Type B pancreatic cell (in vitro differentiated cells): Measurements from ENCODE around the gene TNRC6A. TPM values are rescaled to one million over a fixed set of nuclear protein-coding genes. Genes with fewer than 3 reads are reported as not detected.

ENCODE experiments used
- DNase-seq: peaks from one replicate; pipeline ENCODE4 v3.0.0; 2021; ENCODE audit warnings: mixed read lengths; ENCODE audit not compliant: unreplicated experiment; ENCODE audit errors: extremely low spot score
- H3K27ac Mint-ChIP-seq: 2 replicates; pipeline ENCODE4 v1.8.0; 2021; ENCODE audit warnings: mild to moderate bottlenecking, mixed read lengths
- H3K27me3 Mint-ChIP-seq: 2 replicates; pipeline ENCODE4 v1.8.0; 2021; ENCODE audit warnings: mixed read lengths
- H3K36me3 Mint-ChIP-seq: 2 replicates; pipeline ENCODE4 v1.8.0; 2021; ENCODE audit warnings: mixed read lengths
- H3K4me1 Mint-ChIP-seq: one replicate; pipeline ENCODE4 v1.8.0; 2021; ENCODE audit warnings: mixed read lengths; ENCODE audit not compliant: unreplicated experiment
- H3K4me3 Mint-ChIP-seq: 2 replicates; pipeline ENCODE4 v1.8.0; 2021; ENCODE audit warnings: mild to moderate bottlenecking, mixed read lengths
- H3K9me3 Mint-ChIP-seq: 2 replicates; pipeline ENCODE4 v1.8.0; 2021; ENCODE audit warnings: mixed read lengths
- CTCF ChIP-seq: fragments of 200-600 bp; sonication (generic); conservative IDR thresholded peaks from 2 replicates; pipeline ENCODE4 v1.5.0; 2021; ENCODE audit warnings: antibody characterized with exemption, mild to moderate bottlenecking
- total RNA-seq: library from RNA; stranded (reverse); gene quantifications from 2 replicates; pipeline ENCODE4 v1.2.1, GENCODE V29; 2021; ENCODE audit warnings: low replicate concordance

TNRC6A gene
- total RNA-seq, 1 donor from 2014 or later, result 65.9 TPM

- no peaks in the 10 kb centered on the region for H3K36me3 Mint-ChIP-seq
- peaks cover 23% of the 10 kb centered on the region for H3K4me1 Mint-ChIP-seq
- H3K4me3 Mint-ChIP-seq, result no peak overlapping the region
- no peak overlapping the region for H3K27ac Mint-ChIP-seq
- no peaks in the 10 kb centered on the region for H3K27me3 Mint-ChIP-seq
- no peaks in the 10 kb centered on the region for H3K9me3 Mint-ChIP-seq
- DNase-seq, result no peak
- no peak for TF ChIP-seq CTCF
Measured at GRCh38 chr16:24686678-24687077, 42.8 kb upstream of the TNRC6A start.

- H3K4me3 Mint-ChIP-seq, result no peak overlapping the region
- no peaks in the 10 kb centered on the region for H3K36me3 Mint-ChIP-seq
- no peaks in the 10 kb centered on the region for H3K9me3 Mint-ChIP-seq
- no peak overlapping the region for H3K27ac Mint-ChIP-seq
- no peaks in the 10 kb centered on the region for H3K27me3 Mint-ChIP-seq
- H3K4me1 Mint-ChIP-seq, result peaks cover 19% of the 10 kb centered on the region
- TF ChIP-seq CTCF, result no peak
- no peak for DNase-seq
Measured at GRCh38 chr16:24688359-24688758, 41.1 kb upstream of the TNRC6A start.

GRCh38 chr16:24689128-24689527 is 40.3 kb upstream of the TNRC6A start:
- H3K27ac Mint-ChIP-seq, result no peak overlapping the region
- TF ChIP-seq CTCF, result peak; percentile 72
- H3K4me3 Mint-ChIP-seq, result no peak overlapping the region
- H3K36me3 Mint-ChIP-seq, result no peaks in the 10 kb centered on the region
- H3K9me3 Mint-ChIP-seq, result no peaks in the 10 kb centered on the region
- DNase-seq, result no peak
- no peaks in the 10 kb centered on the region for H3K27me3 Mint-ChIP-seq
- H3K4me1 Mint-ChIP-seq, result peaks cover 19% of the 10 kb centered on the region

DNA sequence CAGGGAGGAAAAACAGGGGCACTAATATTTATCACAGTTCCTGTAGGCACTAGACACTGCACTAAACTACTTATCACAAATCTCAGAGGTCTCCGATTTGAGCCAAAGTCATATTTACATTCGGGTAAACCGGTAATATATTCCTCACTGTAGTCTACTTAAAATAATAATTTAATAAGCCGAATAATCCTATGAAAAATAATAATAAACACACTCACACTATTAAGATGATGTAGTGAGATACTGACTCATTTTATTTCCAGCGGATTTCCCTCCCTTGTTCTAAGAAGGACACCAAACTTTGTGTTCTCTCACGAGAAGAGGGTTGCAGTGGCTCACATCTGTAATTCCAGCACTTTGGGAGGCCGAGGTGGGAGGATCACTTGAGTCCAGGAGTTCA is 36.6 kb upstream of the TNRC6A start:
- Mint-ChIP-seq H3K9me3 (no peaks in the 10 kb centered on the region), H3K36me3 (no peaks in the 10 kb centered on the region), H3K4me3 (no peak overlapping the region), H3K27me3 (no peaks in the 10 kb centered on the region), H3K4me1 (peaks cover 4% of the 10 kb centered on the region), H3K27ac (no peak overlapping the region)
- no peak for TF ChIP-seq CTCF
- no peak for DNase-seq

DNA sequence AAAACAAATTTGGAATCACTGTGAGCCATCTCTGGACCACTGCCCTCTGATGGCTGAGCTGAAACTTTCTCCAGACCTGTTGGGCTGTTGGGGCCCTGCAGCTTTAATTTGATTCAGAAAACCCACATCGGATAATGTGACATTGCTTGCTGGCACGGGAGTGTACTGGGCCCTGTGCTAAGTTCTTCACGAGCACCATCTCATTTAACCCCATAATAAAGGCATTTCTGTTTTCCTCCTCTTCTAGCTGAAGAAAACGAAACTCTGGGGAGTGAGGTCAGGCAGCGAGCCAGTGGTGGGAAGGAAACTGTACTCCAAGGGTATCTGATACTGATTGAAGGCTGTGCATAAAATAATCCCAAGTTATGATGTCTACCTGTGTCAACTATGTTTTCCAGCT is 34.5 kb upstream of the TNRC6A start:
- no peak overlapping the region for H3K27ac Mint-ChIP-seq
- H3K9me3 Mint-ChIP-seq, result no peaks in the 10 kb centered on the region
- no peaks in the 10 kb centered on the region for H3K4me1 Mint-ChIP-seq
- no peak for DNase-seq
- no peak for TF ChIP-seq CTCF
- no peaks in the 10 kb centered on the region for H3K36me3 Mint-ChIP-seq
- H3K27me3 Mint-ChIP-seq, result no peaks in the 10 kb centered on the region
- H3K4me3 Mint-ChIP-seq, result no peak overlapping the region

- peaks cover 2% of the 10 kb centered on the region for H3K27me3 Mint-ChIP-seq
- H3K27ac Mint-ChIP-seq, result no peak overlapping the region
- no peak overlapping the region for H3K4me3 Mint-ChIP-seq
- no peak for DNase-seq
- H3K4me1 Mint-ChIP-seq, result peaks cover 3% of the 10 kb centered on the region
- no peaks in the 10 kb centered on the region for H3K9me3 Mint-ChIP-seq
- no peak for TF ChIP-seq CTCF
- H3K36me3 Mint-ChIP-seq, result no peaks in the 10 kb centered on the region
Measured at GRCh38 chr16:24696699-24697098, 32.8 kb upstream of the TNRC6A start.
